Suprapubic skin (tissue), 4 donors: ENCODE results near the gene WNK4. TPM values are rescaled to one million over a fixed set of nuclear protein-coding genes. Genes with fewer than 3 reads are reported as not detected.
A peak's percentile ranks its signal among the peaks of the same experiment; 100 is the strongest.

Experiments used
- DNase-seq, 2 donors: peaks; one replicate each; pipeline ENCODE4 v3.0.0-alpha.2; 2019; ENCODE audit warnings: low spot score in 2 of 2
- H3K27ac ChIP-seq: fragments of 200-600 bp; sonication (generic); one replicate; pipeline ENCODE4 v1.5.1; 2019
- H3K27me3 ChIP-seq: fragments of 200-600 bp; sonication (generic); one replicate; pipeline ENCODE4 v1.5.1; 2019
- H3K36me3 ChIP-seq: fragments of 200-600 bp; sonication (generic); one replicate; pipeline ENCODE4 v1.5.1; 2019
- H3K4me1 ChIP-seq: fragments of 200-600 bp; sonication (generic); one replicate; pipeline ENCODE4 v1.5.1; 2019
- H3K4me3 ChIP-seq: fragments of 200-600 bp; sonication (generic); one replicate; pipeline ENCODE4 v1.5.1; 2019; ENCODE audit warnings: mild to moderate bottlenecking
- H3K9me3 ChIP-seq: fragments of 200-600 bp; sonication (generic); one replicate; pipeline ENCODE4 v1.5.1; 2019
- CTCF ChIP-seq, 2 donors: fragments of 200-600 bp in 1 of 2; fragments of 450-650 bp in 1 of 2; sonication (generic) in 1 of 2; IDR thresholded peaks; one replicate each; pipeline ENCODE4 v1.5.1; 2016 to 2019; ENCODE audit warnings: antibody characterized with exemption in 2 of 2, mild to moderate bottlenecking in 1 of 2, moderate library complexity in 1 of 2
- EP300 ChIP-seq: sonication (generic); formaldehyde crosslinking; IDR thresholded peaks from one replicate; pipeline ENCODE4 v1.6.1; 2017; ENCODE audit warnings: antibody characterized with exemption
- POLR2A ChIP-seq, 2 donors: fragments of 450-650 bp; IDR thresholded peaks; one replicate each; pipeline ENCODE4 v1.6.1; 2017; ENCODE audit warnings: antibody characterized with exemption in 2 of 2, mild to moderate bottlenecking in 2 of 2, moderate library complexity in 2 of 2
- POLR2AphosphoS5 ChIP-seq, 3 donors: sonication (generic); formaldehyde crosslinking; IDR thresholded peaks; one replicate each; pipeline ENCODE4 v1.6.1; 2017; ENCODE audit warnings: antibody characterized with exemption in 3 of 3
- WGBS: methylation state at CpG from one replicate; pipeline ENCODE4 v1.1.5; 2018; 5-methylcytosine and 5-hydroxymethylcytosine counted together
- total RNA-seq, 4 donors: library from RNA; depleted of rRNA; stranded (reverse); fragments of >200 nt; gene quantifications; one replicate each; pipeline ENCODE4 v1.1.0, GENCODE V29; 2016

The WNK4 gene
- total RNA-seq, 4 donors from 2014 or later = 0.40 to 1.1 (median 0.98) TPM; not detected in 1

DNA sequence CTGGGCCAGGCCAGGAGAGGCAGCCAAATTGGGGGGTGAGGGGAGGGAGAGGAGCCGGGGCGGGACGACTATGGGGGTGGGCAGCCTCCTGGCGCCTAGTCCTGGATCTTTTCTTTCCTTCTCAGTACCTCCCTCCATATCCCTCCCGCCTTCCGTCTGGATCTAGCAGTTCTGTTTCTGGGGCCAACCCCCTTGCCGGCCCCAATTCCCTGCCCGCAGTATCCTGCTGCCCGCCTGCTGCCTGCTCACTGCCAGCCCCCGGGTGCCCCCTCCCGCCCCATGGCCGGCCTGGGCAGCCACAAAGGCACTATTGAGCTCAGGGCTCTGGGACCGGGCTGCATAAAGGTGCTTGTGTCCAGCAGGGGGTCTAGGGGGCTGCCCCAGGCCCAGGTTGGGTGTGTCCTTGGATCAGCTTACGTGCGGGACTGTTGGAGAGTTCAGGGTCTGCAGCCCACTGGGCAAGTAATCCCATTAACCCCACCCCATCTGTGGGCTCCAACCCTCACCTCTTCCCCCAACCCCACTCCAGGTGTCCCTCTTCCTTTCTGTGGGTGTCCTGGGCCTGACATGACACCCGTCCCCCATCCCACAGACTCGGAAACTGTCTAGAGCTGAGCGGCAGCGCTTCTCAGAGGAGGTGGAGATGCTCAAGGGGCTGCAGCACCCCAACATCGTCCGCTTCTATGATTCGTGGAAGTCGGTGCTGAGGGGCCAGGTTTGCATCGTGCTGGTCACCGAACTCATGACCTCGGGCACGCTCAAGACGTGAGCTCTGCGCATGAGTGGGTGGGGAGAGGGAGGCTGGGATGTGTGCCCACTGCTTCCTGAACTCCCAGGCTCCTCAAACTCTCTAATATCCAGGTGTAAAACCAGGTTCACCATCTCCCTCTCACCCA lies 2.0 kb downstream of the WNK4 start:
- peaks cover 72% of the 10 kb centered on the region for H3K27me3 ChIP-seq
- no peaks in the 10 kb centered on the region for H3K9me3 ChIP-seq
- TF ChIP-seq POLR2A (IDR thresholded peaks at IDR 0.05) (no peak), CTCF (IDR thresholded peaks at IDR 0.05) (no peak), POLR2AphosphoS5 (IDR thresholded peaks at IDR 0.05) (no peak), EP300 (no peak)
- H3K4me1 ChIP-seq = peaks cover 41% of the 10 kb centered on the region
- 26% methylated on average over 14 of the region's 29 CpGs for WGBS
- peak overlapping the region; percentile 9 for H3K4me3 ChIP-seq
- H3K27ac ChIP-seq = no peak overlapping the region
- no peak for DNase-seq
- peaks cover 23% of the 10 kb centered on the region for H3K36me3 ChIP-seq

GRCh38 chr17:42783062-42783790 lies 2.8 kb downstream of the WNK4 start:
- TF ChIP-seq POLR2AphosphoS5 (IDR thresholded peaks at IDR 0.05) (no peak), EP300 (no peak), CTCF (IDR thresholded peaks at IDR 0.05) (no peak), POLR2A (IDR thresholded peaks at IDR 0.05) (no peak)
- peaks cover 41% of the 10 kb centered on the region for H3K4me1 ChIP-seq
- no peaks in the 10 kb centered on the region for H3K9me3 ChIP-seq
- H3K36me3 ChIP-seq = peaks cover 15% of the 10 kb centered on the region
- H3K27ac ChIP-seq = no peak overlapping the region
- DNase-seq = no peak
- 49% methylated on average over 9 of the region's 9 CpGs for WGBS
- H3K27me3 ChIP-seq = peaks cover 78% of the 10 kb centered on the region
- H3K4me3 ChIP-seq = no peak overlapping the region

DNA sequence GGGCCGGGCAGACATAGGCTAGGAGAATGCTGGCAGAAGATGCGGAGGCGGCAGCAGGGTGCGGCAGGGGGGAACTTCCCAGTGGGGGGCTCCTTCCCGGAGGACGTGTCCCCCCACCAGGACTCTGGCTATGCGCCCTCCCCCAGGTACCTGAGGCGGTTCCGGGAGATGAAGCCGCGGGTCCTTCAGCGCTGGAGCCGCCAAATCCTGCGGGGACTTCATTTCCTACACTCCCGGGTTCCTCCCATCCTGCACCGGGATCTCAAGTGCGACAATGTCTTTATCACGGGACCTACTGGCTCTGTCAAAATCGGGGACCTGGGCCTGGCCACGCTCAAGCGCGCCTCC lies 3.4 kb downstream of the WNK4 start:
- TF ChIP-seq CTCF (IDR thresholded peaks at IDR 0.05) = no peak
- TF ChIP-seq POLR2A (IDR thresholded peaks at IDR 0.05) = no peak
- no peak for TF ChIP-seq EP300
- no peak for TF ChIP-seq POLR2AphosphoS5 (IDR thresholded peaks at IDR 0.05)
- Histone ChIP-seq H3K36me3 (peaks cover 10% of the 10 kb centered on the region), H3K4me3 (no peak overlapping the region), H3K4me1 (peaks cover 41% of the 10 kb centered on the region), H3K27ac (no peak overlapping the region), H3K27me3 (peaks cover 80% of the 10 kb centered on the region), H3K9me3 (no peaks in the 10 kb centered on the region)
- 34% methylated on average over 19 of the region's 22 CpGs for WGBS
- DNase-seq = no peak

- Histone ChIP-seq H3K4me1 (peaks cover 41% of the 10 kb centered on the region), H3K9me3 (no peaks in the 10 kb centered on the region), H3K27me3 (peaks cover 80% of the 10 kb centered on the region), H3K4me3 (no peak overlapping the region), H3K27ac (no peak overlapping the region), H3K36me3 (peaks cover 3% of the 10 kb centered on the region)
- TF ChIP-seq EP300 = no peak
- TF ChIP-seq CTCF (IDR thresholded peaks at IDR 0.05) = no peak
- TF ChIP-seq POLR2A (IDR thresholded peaks at IDR 0.05) = no peak
- no peak for TF ChIP-seq POLR2AphosphoS5 (IDR thresholded peaks at IDR 0.05)
- DNase-seq = no peak
- 38% methylated on average over 24 of the region's 25 CpGs for WGBS
Measured at GRCh38 chr17:42784409-42784808, 4.0 kb downstream of the WNK4 start.
